K562 (cell line): ENCODE data around the gene LZTR1. TPM values are rescaled to one million over a fixed set of nuclear protein-coding genes. Genes with fewer than 3 reads are reported as not detected.

ENCODE experiments used
- CHD2 ChIP-seq: IDR thresholded peaks from 2 replicates; pipeline ENCODE4 v1.6.1; 2011; ENCODE audit warnings: low read depth, low read length
- CREBBP ChIP-seq: IDR thresholded peaks from one replicate; pipeline ENCODE4 v1.6.1; 2012; ENCODE audit warnings: low read depth, mild to moderate bottlenecking, control low read depth, inconsistent platforms, low read length
- HNRNPLL ChIP-seq: fragments of 200-400 bp; formaldehyde crosslinking; IDR thresholded peaks from 2 replicates; pipeline ENCODE4 v1.6.1; 2017; ENCODE audit warnings: low read length, low read depth, mild to moderate bottlenecking; ENCODE audit not compliant: poor library complexity, severe bottlenecking
- KLF16 ChIP-seq: IDR thresholded peaks from 2 replicates; pipeline ENCODE4 v1.6.1; 2016; ENCODE audit warnings: antibody characterized with exemption
- NEUROD1 ChIP-seq: fragments of 150-350 bp; IDR thresholded peaks from 2 replicates; pipeline ENCODE4 v1.6.1; 2014; ENCODE audit warnings: borderline replicate concordance, low read length, low read depth; ENCODE audit not compliant: partially characterized antibody
- NKRF ChIP-seq: fragments of 450-650 bp; IDR thresholded peaks from 2 replicates; pipeline ENCODE4 v1.6.1; 2016; ENCODE audit warnings: borderline replicate concordance
- PHF21A ChIP-seq: fragments of 450-650 bp; IDR thresholded peaks from 2 replicates; pipeline ENCODE4 v1.6.1; 2017; ENCODE audit warnings: low read depth, borderline replicate concordance
- PML ChIP-seq: IDR thresholded peaks from 2 replicates; pipeline ENCODE4 v1.6.1; 2012; ENCODE audit warnings: low read length, inconsistent platforms
- PTTG1 ChIP-seq: fragments of 450-650 bp; IDR thresholded peaks from 2 replicates; pipeline ENCODE4 v1.6.1; 2016; ENCODE audit warnings: low read depth, mild to moderate bottlenecking, missing genetic modification characterization, missing compliant biosample characterization
- RBBP5 ChIP-seq: fragments of 200-600 bp; sonication (generic); IDR thresholded peaks from 2 replicates; pipeline ENCODE4 v1.6.1; 2012; ENCODE audit warnings: borderline replicate concordance, mild to moderate bottlenecking, low read length, control low read depth, inconsistent platforms; ENCODE audit not compliant: insufficient read depth, poor library complexity, severe bottlenecking
- SLC30A9 ChIP-seq: fragments of 250-450 bp; sonication (Bioruptor Pico); IDR thresholded peaks from 2 replicates; pipeline ENCODE4 v1.8.0; 2022; ENCODE audit warnings: mild to moderate bottlenecking, moderate library complexity
- TARDBP ChIP-seq: fragments of 450-650 bp; IDR thresholded peaks from 2 replicates; pipeline ENCODE4 v1.6.1; 2016
- TBP ChIP-seq: optimal IDR thresholded peaks from 2 replicates; pipeline ENCODE3; 2011; ENCODE audit warnings: low read depth, low read length, improper control_type of control experiment
- ZEB2 ChIP-seq: fragments of 450-650 bp; IDR thresholded peaks from 2 replicates; pipeline ENCODE4 v1.6.1; 2016
- ZNF143 ChIP-seq: sonication (generic); formaldehyde crosslinking; IDR thresholded peaks from 2 replicates; pipeline ENCODE4 v1.9.0; 2022; ENCODE audit warnings: mild to moderate bottlenecking, missing genetic modification reagents
- ZNF436 ChIP-seq: fragments of 250-450, 450-650 bp; sonication (Bioruptor Pico); formaldehyde crosslinking; IDR thresholded peaks from 2 replicates; pipeline ENCODE4 v1.7.0; 2020; ENCODE audit warnings: mild to moderate bottlenecking
- ZNF584 ChIP-seq: fragments of 200-800 bp; sonication (Bioruptor generic); IDR thresholded peaks from 2 replicates; pipeline ENCODE4 v1.6.1; 2016; ENCODE audit warnings: low read depth, mild to moderate bottlenecking, missing genetic modification characterization, missing compliant biosample characterization
- ZNF740 ChIP-seq, 3 experiments: fragments of 200-800 bp in 1 of 3; sonication (Bioruptor generic) in 1 of 3; sonication (generic) in 1 of 3; formaldehyde crosslinking in 1 of 3; IDR thresholded peaks; 2 replicates each; pipeline versions ENCODE4 v1.6.1 to v1.8.0; 2016 to 2022; ENCODE audit warnings: mild to moderate bottlenecking in 2 of 3, missing compliant biosample characterization in 2 of 3, missing genetic modification characterization in 2 of 3, missing genetic modification reagents in 1 of 3
- ZNF77 ChIP-seq: fragments of 250-450 bp; sonication (Bioruptor Pico); IDR thresholded peaks from 2 replicates; pipeline ENCODE4 v1.5.0; 2020
- ZNF79 ChIP-seq: fragments of 250-450 bp; sonication (Bioruptor Pico); IDR thresholded peaks from 2 replicates; pipeline ENCODE4 v1.4.0; 2020; ENCODE audit warnings: low read depth, mild to moderate bottlenecking, moderate library complexity
- polyA plus RNA-seq, 8 experiments: library from polyadenylated mRNA; depleted of rRNA in 4 of 8; stranded (reverse) in 5 of 8; unstranded in 3 of 8; fragments of >200 nt; fragmentation: Nextera tagmentation in 2 of 8; fragmentation: Illumina TruSeq in 1 of 8; extraction: Ambion mirVana in 2 of 8; extraction: Trizol in 1 of 8; gene quantifications; 2 replicates each; pipeline versions ENCODE4 v1.2.1 to v1.2.3, GENCODE V29; 2011 to 2014; ENCODE audit warnings: inconsistent platforms in 1 of 8, missing spikeins in 1 of 8
- total RNA-seq, 7 experiments: library from RNA; depleted of rRNA in 6 of 7; stranded (reverse); fragments of >200 nt in 6 of 7; fragmentation: Illumina TruSeq in 2 of 7; extraction: Trizol in 2 of 7; gene quantifications; 2 replicates each; pipeline versions ENCODE4 v1.2.1 to v1.2.3, GENCODE V29; 2011 to 2021; ENCODE audit warnings: low replicate concordance in 1 of 7

The LZTR1 gene
- total and polyA plus RNA-seq, 9 of the 15 experiments (the other 6 are each of a cell fraction or from before 2014, with no cell fraction given) = 2.2 to 135 (median 63.0) TPM

GRCh38 chr22:20937031-20937793 lies 44.9 kb upstream of the LZTR1 start (continued):
- TF ChIP-seq ZEB2 (peak; percentile 12; the same call in 1 of the 2 replicates), KLF16 (no peak), HNRNPLL (no peak), RBBP5 (peak; percentile 40), ZNF584 (CRISPR knock-in tag) (no peak), PTTG1 (no peak), ZNF143 (CRISPR knock-in tag) (peak; percentile 49; the same call in 1 of the 2 replicates), TARDBP (no peak), TBP (no peak), ZNF740 (CRISPR knock-in tag; IDR thresholded peaks at IDR 0.05) (no peak), ZNF740 (tag; IDR thresholded peaks at IDR 0.05) (0 out of 4 replicates have a peak, but pooled peaks of 1 of the 2 experiments have one; percentile 25), PHF21A (no peak), SLC30A9 (CRISPR knock-in tag) (no peak), CHD2 (peak; percentile 46), ZNF79 (CRISPR knock-in tag) (no peak), NKRF (0 out of 2 replicates have a peak, but pooled peaks have one; percentile 4), ZNF77 (CRISPR knock-in tag) (no peak), PML (peak; percentile 37; the same call in 1 of the 2 replicates), ZNF436 (CRISPR knock-in tag) (peak; percentile 56; the same call in 1 of the 2 replicates), NEUROD1 (no peak), CREBBP (no peak)
- TF ChIP-seq, all 486 proteins: peak for 44
